Esophagus muscularis mucosa (tissue), 4 donors: ENCODE measurements around the gene ADAMTSL1.

ENCODE experiments used
- CTCF ChIP-seq, 3 experiments: fragments of 200-600 bp in 2 of 3; fragments of 450-650 bp in 1 of 3; sonication (generic) in 2 of 3; IDR thresholded peaks; one replicate each; pipeline ENCODE4 v1.5.1; 2017 to 2019; ENCODE audit warnings: antibody characterized with exemption in 3 of 3, mild to moderate bottlenecking in 2 of 3, moderate library complexity in 1 of 3
- EP300 ChIP-seq: sonication (generic); formaldehyde crosslinking; IDR thresholded peaks from one replicate; pipeline ENCODE4 v1.6.1; 2017; ENCODE audit warnings: antibody characterized with exemption
- POLR2A ChIP-seq: fragments of 450-650 bp; IDR thresholded peaks from one replicate; pipeline ENCODE4 v1.6.1; 2017; ENCODE audit warnings: antibody characterized with exemption, moderate library complexity, mild to moderate bottlenecking, low read depth
- POLR2AphosphoS5 ChIP-seq, 2 donors: sonication (generic); formaldehyde crosslinking; IDR thresholded peaks; one replicate each; pipeline ENCODE4 v1.6.1; 2017; ENCODE audit warnings: antibody characterized with exemption in 2 of 2

DNA sequence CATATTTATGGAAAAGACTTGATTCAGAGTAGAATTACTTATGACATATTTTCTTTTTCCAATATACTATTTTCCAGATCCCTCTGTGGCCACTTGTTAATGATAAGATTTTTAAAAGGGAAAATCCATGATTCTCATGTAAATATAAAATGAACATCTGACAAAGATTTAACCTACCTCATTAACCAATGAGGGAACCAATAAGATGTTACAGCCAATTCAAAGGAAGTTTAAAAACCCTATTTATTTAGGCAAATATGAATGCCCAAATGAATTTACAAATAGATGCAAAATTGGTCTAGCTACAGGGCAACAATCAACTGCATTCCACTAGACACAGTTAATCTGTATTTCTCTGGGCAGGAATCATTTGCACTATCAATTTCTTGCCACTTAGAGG lies 226.8 kb downstream of the ADAMTSL1 start:
- no peak for TF ChIP-seq CTCF (IDR thresholded peaks at IDR 0.05)
- TF ChIP-seq POLR2A: no peak
- no peak for TF ChIP-seq EP300
- TF ChIP-seq POLR2AphosphoS5 (IDR thresholded peaks at IDR 0.05): no peak
